ACC112 (cell line): Measurements from ENCODE around the gene L1CAM.

Experiments used
- H2AFZ ChIP-seq: fragments of 200-600 bp; sonication (generic); one replicate; pipeline ENCODE4 v1.6.0; 2017; ENCODE audit warnings: antibody characterized with exemption, low read length; ENCODE audit not compliant: unreplicated experiment
- H3K27ac ChIP-seq: fragments of 200-600 bp; sonication (generic); 2 replicates; pipeline ENCODE4 v1.5.1; 2014; ENCODE audit warnings: low read depth, mild to moderate bottlenecking, antibody characterized with exemption, low read length, moderate library complexity
- H3K27me3 ChIP-seq: fragments of 200-600 bp; sonication (generic); 2 replicates; pipeline ENCODE4 v1.6.1; 2014; ENCODE audit warnings: mild to moderate bottlenecking, antibody characterized with exemption, low read length, moderate library complexity, mixed read lengths; ENCODE audit not compliant: insufficient read depth
- H3K36me3 ChIP-seq: fragments of 200-600 bp; sonication (generic); 2 replicates; pipeline ENCODE4 v1.6.1; 2016; ENCODE audit warnings: mild to moderate bottlenecking, antibody characterized with exemption, low read length, moderate library complexity, mixed read lengths; ENCODE audit not compliant: insufficient read depth
- H3K4me1 ChIP-seq: fragments of 200-600 bp; sonication (generic); one replicate; pipeline ENCODE4 v1.6.1; 2016; ENCODE audit warnings: low read length, mixed read lengths; ENCODE audit not compliant: insufficient read depth, unreplicated experiment, control insufficient read depth
- H3K4me3 ChIP-seq: fragments of 200-600 bp; sonication (generic); 2 replicates; pipeline ENCODE4 v1.5.1; 2014; ENCODE audit warnings: mild to moderate bottlenecking, low read depth, low read length
- H3K79me2 ChIP-seq: fragments of 200-600 bp; sonication (generic); one replicate; pipeline ENCODE4 v1.6.0; 2016; ENCODE audit warnings: low read length; ENCODE audit not compliant: control insufficient read depth, unreplicated experiment, insufficient read depth

L1CAM gene

GRCh38 chrX:153876112-153876491 is 9.9 kb downstream of the L1CAM start:
- Histone ChIP-seq H3K27me3 (peaks cover 8% of the 10 kb centered on the region; the same call in 1 of the 2 replicates), H3K79me2 (no peaks in the 10 kb centered on the region), H2AFZ (no peak overlapping the region), H3K36me3 (no peaks in the 10 kb centered on the region), H3K4me3 (no peak overlapping the region), H3K4me1 (peaks cover 5% of the 10 kb centered on the region), H3K27ac (no peak overlapping the region)

- H3K27me3 ChIP-seq: peaks cover 8% of the 10 kb centered on the region; the same call in 1 of the 2 replicates
- H2AFZ ChIP-seq: no peak overlapping the region
- peaks cover 5% of the 10 kb centered on the region for H3K4me1 ChIP-seq
- H3K36me3 ChIP-seq: no peaks in the 10 kb centered on the region
- no peak overlapping the region for H3K27ac ChIP-seq
- H3K4me3 ChIP-seq: no peak overlapping the region
- no peaks in the 10 kb centered on the region for H3K79me2 ChIP-seq
Measured at GRCh38 chrX:153875391-153876111, 10.4 kb downstream of the L1CAM start.

DNA sequence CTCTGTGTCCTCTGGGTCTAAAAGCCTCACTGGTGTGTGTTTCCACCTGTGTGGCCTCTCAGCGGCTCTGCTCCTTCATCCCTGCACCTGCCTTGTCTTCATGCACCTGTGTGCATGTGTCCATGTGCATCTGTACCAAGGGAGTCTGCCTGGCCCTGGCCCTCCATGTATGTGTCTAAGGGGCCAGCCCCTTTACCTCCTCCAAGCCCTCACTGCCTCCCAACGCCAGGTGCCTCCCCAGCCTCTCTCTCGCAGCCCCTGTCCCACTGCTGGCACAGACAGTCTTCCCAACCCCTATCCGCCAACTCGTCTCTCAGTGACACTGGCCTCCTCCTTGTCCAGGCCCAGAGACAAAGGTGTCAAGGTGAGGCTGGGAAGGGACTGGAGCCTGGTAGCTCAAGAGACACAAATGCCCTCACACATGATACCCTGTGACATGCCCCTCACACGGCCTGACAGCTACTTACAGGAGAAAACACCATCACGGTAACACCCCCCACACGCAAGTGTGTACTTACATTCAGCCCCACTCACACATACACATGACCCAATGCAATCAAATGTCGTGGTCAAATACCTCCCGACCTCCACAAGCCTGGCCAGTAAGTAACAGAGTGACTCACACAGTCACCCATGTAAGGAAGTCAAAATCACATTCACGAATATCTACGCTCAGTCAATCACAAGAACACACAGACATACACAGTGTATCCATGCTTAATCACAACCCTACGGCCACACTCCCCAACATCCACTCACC is 11.4 kb downstream of the L1CAM start:
- no peak overlapping the region for H3K27ac ChIP-seq
- H3K4me3 ChIP-seq: no peak overlapping the region
- H3K79me2 ChIP-seq: no peaks in the 10 kb centered on the region
- H3K36me3 ChIP-seq: no peaks in the 10 kb centered on the region
- H2AFZ ChIP-seq: no peak overlapping the region
- H3K27me3 ChIP-seq: peaks cover 8% of the 10 kb centered on the region; the same call in 1 of the 2 replicates
- H3K4me1 ChIP-seq: no peaks in the 10 kb centered on the region

GRCh38 chrX:153874085-153874365 is 11.9 kb downstream of the L1CAM start:
- Histone ChIP-seq H3K4me3 (no peak overlapping the region), H3K27me3 (peaks cover 8% of the 10 kb centered on the region; the same call in 1 of the 2 replicates), H3K79me2 (no peaks in the 10 kb centered on the region), H3K36me3 (no peaks in the 10 kb centered on the region), H2AFZ (no peak overlapping the region), H3K27ac (no peak overlapping the region), H3K4me1 (no peaks in the 10 kb centered on the region)

- Histone ChIP-seq H3K4me3 (no peak overlapping the region), H3K27me3 (peaks cover 8% of the 10 kb centered on the region; the same call in 1 of the 2 replicates)
Measured at GRCh38 chrX:153873282-153874084, 12.5 kb downstream of the L1CAM start.

GRCh38 chrX:153871946-153872878 is 13.8 kb downstream of the L1CAM start:
- H3K4me1 ChIP-seq: no peaks in the 10 kb centered on the region
- no peaks in the 10 kb centered on the region for H3K27me3 ChIP-seq
- H2AFZ ChIP-seq: no peak overlapping the region
- H3K79me2 ChIP-seq: no peaks in the 10 kb centered on the region
- no peaks in the 10 kb centered on the region for H3K36me3 ChIP-seq
- no peak overlapping the region for H3K27ac ChIP-seq
- no peak overlapping the region for H3K4me3 ChIP-seq

More at GRCh38 chrX:153873282-153874084, 12.5 kb downstream of the L1CAM start:
- Histone ChIP-seq H3K79me2 (no peaks in the 10 kb centered on the region), H3K36me3 (no peaks in the 10 kb centered on the region), H3K4me1 (no peaks in the 10 kb centered on the region), H2AFZ (no peak overlapping the region), H3K27ac (no peak overlapping the region)

GRCh38 chrX:153871451-153871850 is 14.5 kb downstream of the L1CAM start:
- Histone ChIP-seq H3K4me3 (no peak overlapping the region), H2AFZ (no peak overlapping the region), H3K36me3 (no peaks in the 10 kb centered on the region), H3K27me3 (no peaks in the 10 kb centered on the region), H3K27ac (no peak overlapping the region), H3K79me2 (no peaks in the 10 kb centered on the region), H3K4me1 (no peaks in the 10 kb centered on the region)

DNA sequence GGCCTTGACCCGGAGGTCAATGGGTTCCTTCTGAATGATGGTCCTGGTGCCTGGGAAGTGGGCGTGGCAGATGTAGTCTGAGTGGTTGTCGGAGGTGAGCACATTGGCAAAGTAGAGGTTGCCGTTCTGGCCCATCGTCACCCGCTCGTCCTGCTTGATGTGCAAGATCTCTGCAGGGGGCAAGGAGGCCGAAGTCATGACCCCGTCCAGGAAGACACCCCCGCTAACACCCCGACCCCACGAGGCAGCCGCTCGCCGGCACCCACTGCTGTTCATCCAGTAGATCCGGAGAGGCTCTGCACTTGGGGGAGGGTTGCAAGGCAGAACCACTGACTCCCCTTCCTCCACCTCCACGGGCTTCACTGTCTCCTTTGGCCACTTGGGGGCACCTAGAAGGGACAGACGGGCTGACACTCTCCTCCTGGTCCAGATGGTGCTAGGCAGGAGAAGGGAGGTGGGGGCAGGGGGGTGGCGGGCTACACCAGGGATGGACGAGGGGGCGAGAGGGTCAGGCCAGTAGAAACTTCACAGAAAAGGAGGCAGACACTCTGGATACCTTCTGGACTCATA is 15.1 kb downstream of the L1CAM start:
- Histone ChIP-seq H3K27me3 (no peaks in the 10 kb centered on the region), H3K4me1 (no peaks in the 10 kb centered on the region), H3K36me3 (no peaks in the 10 kb centered on the region), H2AFZ (no peak overlapping the region), H3K4me3 (no peak overlapping the region), H3K27ac (no peak overlapping the region), H3K79me2 (no peaks in the 10 kb centered on the region)

DNA sequence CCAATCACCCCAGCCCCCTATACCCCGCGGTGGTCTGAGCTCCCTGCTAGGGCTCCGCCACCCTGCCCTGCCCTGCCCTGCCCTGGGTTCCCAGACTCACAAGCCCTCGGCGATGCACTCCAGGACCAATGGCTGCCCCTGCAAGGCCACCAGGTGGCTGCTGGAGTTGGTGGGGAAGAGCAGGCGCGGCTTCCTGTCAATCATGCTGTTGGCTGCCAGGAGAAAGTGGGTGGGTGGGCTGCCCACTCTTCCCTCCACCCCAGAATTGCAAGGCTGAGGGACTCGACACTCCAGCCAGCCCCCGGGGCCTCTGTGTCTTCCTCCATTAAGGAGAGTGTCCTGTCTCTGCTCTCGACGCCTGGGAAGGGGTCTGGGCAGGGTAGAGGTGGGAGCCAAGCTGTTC is 15.7 kb downstream of the L1CAM start:
- Histone ChIP-seq H3K27ac (no peak overlapping the region), H3K4me3 (no peak overlapping the region), H3K27me3 (no peaks in the 10 kb centered on the region), H3K36me3 (no peaks in the 10 kb centered on the region), H2AFZ (no peak overlapping the region), H3K4me1 (no peaks in the 10 kb centered on the region), H3K79me2 (no peaks in the 10 kb centered on the region)
